K562 (cell line): ENCODE results near the gene TMBIM4. TPM values are rescaled to one million over a fixed set of nuclear protein-coding genes. Genes with fewer than 3 reads are reported as not detected.
A peak's percentile ranks its signal among the peaks of the same experiment; 100 is the strongest.

ENCODE experiments used
- ARID2 ChIP-seq: fragments of 450-650 bp; IDR thresholded peaks from 2 replicates; pipeline ENCODE4 v1.6.1; 2017; ENCODE audit warnings: antibody characterized with exemption, mild to moderate bottlenecking
- E2F6 ChIP-seq, 2 experiments: IDR thresholded peaks; 2 replicates each; pipeline ENCODE4 v1.6.1; 2011; ENCODE audit warnings: borderline replicate concordance in 1 of 2, control low read depth in 1 of 2, low read depth in 1 of 2, low read length in 1 of 2, mild to moderate bottlenecking in 1 of 2, mixed read lengths in 1 of 2, moderate library complexity in 1 of 2; ENCODE audit not compliant: insufficient read depth in 1 of 2, insufficient read length in 1 of 2, poor library complexity in 1 of 2, severe bottlenecking in 1 of 2; ENCODE audit errors: extremely low read depth in 1 of 2
- GTF3C2 ChIP-seq: IDR thresholded peaks from 3 replicates; pipeline ENCODE4 v1.6.1; 2011; ENCODE audit warnings: borderline replicate concordance, mild to moderate bottlenecking, moderate library complexity; ENCODE audit not compliant: insufficient read length; ENCODE audit errors: extremely low read depth
- MAFG ChIP-seq: fragments of 450-650 bp; conservative IDR thresholded peaks from 2 replicates; pipeline ENCODE4 v1.6.1; 2016; ENCODE audit warnings: missing genetic modification characterization, missing compliant biosample characterization
- MCM5 ChIP-seq: fragments of 450-650 bp; IDR thresholded peaks from 2 replicates; pipeline ENCODE4 v1.6.1; 2016; ENCODE audit warnings: low read depth
- NFYB ChIP-seq: IDR thresholded peaks from 2 replicates; pipeline ENCODE4 v1.6.1; 2011; ENCODE audit warnings: mild to moderate bottlenecking, moderate library complexity; ENCODE audit not compliant: insufficient read length; ENCODE audit errors: extremely low read depth
- NR2C1 ChIP-seq, 2 experiments: fragments of 450-650 bp; IDR thresholded peaks; 2 replicates each; pipeline ENCODE4 v1.6.1; 2017; ENCODE audit warnings: mild to moderate bottlenecking in 2 of 2, antibody characterized with exemption in 1 of 2, inconsistent platforms in 1 of 2, missing compliant biosample characterization in 1 of 2, missing genetic modification characterization in 1 of 2
- polyA plus RNA-seq, 8 experiments: library from polyadenylated mRNA; depleted of rRNA in 4 of 8; stranded (reverse) in 5 of 8; unstranded in 3 of 8; fragments of >200 nt; fragmentation: Nextera tagmentation in 2 of 8; fragmentation: Illumina TruSeq in 1 of 8; extraction: Ambion mirVana in 2 of 8; extraction: Trizol in 1 of 8; gene quantifications; 2 replicates each; pipeline versions ENCODE4 v1.2.1 to v1.2.3, GENCODE V29; 2011 to 2014; ENCODE audit warnings: inconsistent platforms in 1 of 8, missing spikeins in 1 of 8
- total RNA-seq, 7 experiments: library from RNA; depleted of rRNA in 6 of 7; stranded (reverse); fragments of >200 nt in 6 of 7; fragmentation: Illumina TruSeq in 2 of 7; extraction: Trizol in 2 of 7; gene quantifications; 2 replicates each; pipeline versions ENCODE4 v1.2.1 to v1.2.3, GENCODE V29; 2011 to 2021; ENCODE audit warnings: low replicate concordance in 1 of 7

The TMBIM4 gene
- total and polyA plus RNA-seq, 9 of the 15 experiments (the other 6 are each of a cell fraction or from before 2014, with no cell fraction given) = 18.6 to 272 (median 50.0) TPM

- TF ChIP-seq E2F6 (IDR thresholded peaks at IDR 0.05; ENCODE audit: borderline replicate concordance in 1 of 2, extremely low read depth in 1 of 2, insufficient read depth in 1 of 2, insufficient read length in 1 of 2, low read depth in 1 of 2, low read length in 1 of 2, poor library complexity in 1 of 2, severe bottlenecking in 1 of 2) = peak; percentile 40 to 44
- TF ChIP-seq NR2C1 (IDR thresholded peaks at IDR 0.05) = peak; percentile 15; the same call in 1 of the 2 replicates
- TF ChIP-seq NR2C1 (tag; IDR thresholded peaks at IDR 0.05) = no peak
- TF ChIP-seq MCM5 = no peak
- peak; percentile 35 for TF ChIP-seq NFYB
- TF ChIP-seq GTF3C2 = no peak
- no peak for TF ChIP-seq ARID2
- TF ChIP-seq MAFG (tag) = no peak
Measured at GRCh38 chr12:66168410-66168809, 1.4 kb downstream of the TMBIM4 start (continued).
